ENCODE data around the gene SOCS3.
"Not testable (repeated sequence)": the region's sequence is repeated elsewhere in the genome, so short reads cannot be mapped to it uniquely, and the experiment has no call there.

The SOCS3 gene

GRCh38 chr17:78309659-78310255, 50.1 kb downstream of the SOCS3 start:
- DNase-seq (ENCODE audit: low read depth, low spot score): not testable (repeated sequence)

DNA sequence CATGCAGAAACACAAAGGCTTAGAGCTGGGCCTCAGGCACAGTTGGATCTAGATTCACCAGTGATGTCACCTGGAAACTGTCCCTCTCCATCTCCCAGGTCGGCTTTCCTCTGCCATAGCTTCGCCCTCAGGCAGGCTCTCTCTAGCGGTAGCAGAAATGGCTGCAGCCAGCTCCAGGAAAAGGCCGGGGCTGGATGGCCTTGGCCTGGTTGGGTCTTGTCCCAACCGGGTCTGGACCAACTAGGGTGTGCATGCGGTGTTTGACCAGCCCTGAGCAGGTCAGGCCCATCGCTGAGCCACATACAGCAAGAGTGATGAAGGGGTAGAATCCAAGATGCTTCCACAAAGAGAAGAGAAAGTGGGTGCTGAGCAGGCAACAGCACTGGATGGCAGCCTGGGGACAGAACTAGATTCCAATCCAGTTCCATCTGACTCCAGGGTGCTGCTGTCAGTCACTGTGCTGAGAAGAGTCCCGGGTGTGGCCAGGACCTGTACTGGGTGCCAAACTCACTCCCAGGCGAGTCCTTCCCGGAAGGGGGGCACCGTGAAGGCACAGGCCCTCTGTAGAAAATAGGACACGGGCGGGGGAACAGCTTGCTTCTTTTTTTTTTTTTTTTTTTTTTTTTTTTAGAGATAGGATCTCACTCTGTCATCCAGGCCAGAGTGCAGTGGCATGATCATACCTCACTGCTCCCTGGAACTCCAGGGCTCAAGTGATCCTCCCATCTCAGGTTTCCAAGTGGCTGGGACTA, 51.8 kb downstream of the SOCS3 start:
- peak; percentile 93 for DNase-seq (ENCODE audit: low read depth, low spot score)

- no peak for DNase-seq (ENCODE audit: low read depth, low spot score)
Observed at GRCh38 chr17:78306913-78307312, 53.0 kb downstream of the SOCS3 start.

Measured in ELF-1 (cell line).